ENCODE data around the gene MLIP. TPM values are rescaled to one million over a fixed set of nuclear protein-coding genes. Genes with fewer than 3 reads are reported as not detected.

MLIP gene, protein sequence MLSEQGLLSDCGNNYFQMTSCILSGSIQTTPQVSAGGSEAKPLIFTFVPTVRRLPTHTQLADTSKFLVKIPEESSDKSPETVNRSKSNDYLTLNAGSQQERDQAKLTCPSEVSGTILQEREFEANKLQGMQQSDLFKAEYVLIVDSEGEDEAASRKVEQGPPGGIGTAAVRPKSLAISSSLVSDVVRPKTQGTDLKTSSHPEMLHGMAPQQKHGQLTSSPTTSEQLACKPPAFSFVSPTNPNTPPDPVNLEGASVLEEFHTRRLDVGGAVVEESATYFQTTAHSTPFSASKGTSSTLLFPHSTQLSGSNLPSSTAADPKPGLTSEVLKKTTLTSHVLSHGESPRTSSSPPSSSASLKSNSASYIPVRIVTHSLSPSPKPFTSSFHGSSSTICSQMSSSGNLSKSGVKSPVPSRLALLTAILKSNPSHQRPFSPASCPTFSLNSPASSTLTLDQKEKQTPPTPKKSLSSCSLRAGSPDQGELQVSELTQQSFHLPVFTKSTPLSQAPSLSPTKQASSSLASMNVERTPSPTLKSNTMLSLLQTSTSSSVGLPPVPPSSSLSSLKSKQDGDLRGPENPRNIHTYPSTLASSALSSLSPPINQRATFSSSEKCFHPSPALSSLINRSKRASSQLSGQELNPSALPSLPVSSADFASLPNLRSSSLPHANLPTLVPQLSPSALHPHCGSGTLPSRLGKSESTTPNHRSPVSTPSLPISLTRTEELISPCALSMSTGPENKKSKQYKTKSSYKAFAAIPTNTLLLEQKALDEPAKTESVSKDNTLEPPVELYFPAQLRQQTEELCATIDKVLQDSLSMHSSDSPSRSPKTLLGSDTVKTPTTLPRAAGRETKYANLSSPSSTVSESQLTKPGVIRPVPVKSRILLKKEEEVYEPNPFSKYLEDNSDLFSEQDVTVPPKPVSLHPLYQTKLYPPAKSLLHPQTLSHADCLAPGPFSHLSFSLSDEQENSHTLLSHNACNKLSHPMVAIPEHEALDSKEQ
- total RNA-seq, result 1 to 10 TPM in 1 of 3 donors, under 1 TPM in 1, not detected in 1; 0.44 to 4.5 TPM

DNA sequence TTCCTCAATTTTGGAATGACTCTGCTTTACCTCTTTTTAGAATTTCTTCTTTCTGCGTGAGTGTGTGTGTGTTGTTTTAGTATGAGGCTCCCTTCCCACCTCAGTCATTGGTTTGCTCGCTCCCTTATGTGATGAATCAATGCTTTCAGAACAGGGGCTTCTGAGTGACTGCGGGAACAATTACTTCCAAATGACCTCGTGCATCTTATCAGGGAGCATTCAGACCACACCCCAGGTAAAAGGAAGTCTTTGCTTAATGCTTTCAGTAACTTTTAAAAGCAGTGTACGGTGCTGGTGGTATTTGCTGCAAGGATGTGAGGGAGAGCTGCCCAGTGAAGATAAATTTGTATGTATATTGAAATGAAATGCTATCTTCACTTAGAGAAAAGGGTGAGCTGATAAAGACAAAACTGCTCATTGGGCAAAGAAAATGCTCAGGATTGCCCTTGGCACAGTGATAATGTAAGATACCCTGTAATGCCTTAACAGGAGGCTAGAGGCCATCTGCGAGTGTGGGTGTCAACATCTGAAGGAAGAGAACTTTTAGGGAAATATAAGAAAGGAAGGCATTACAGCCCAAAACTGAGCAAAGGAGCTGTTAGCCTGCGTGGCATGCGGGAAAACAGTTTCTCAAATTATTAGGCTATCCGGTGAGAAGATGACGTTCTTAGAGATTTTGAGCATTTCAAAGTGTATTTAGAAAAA is at the start of gene MLIP:
MLIP (plus strand) TSS at position 103 of the 705 bp plus-strand sequence; CDS start at position 140, 37 bp downstream.
- Histone ChIP-seq H3K9me3 (no peaks in the 10 kb centered on the region), H3K36me3 (no peaks in the 10 kb centered on the region), H3K27ac (no peak within 1 kb of the TSS), H3K27me3 (no peaks in the 10 kb centered on the region), H3K4me1 (no peaks in the 10 kb centered on the region), H3K4me3 (no peak within 1 kb of the TSS)
- TF ChIP-seq POLR2A (IDR thresholded peaks at IDR 0.05) (no peak), POLR2AphosphoS5 (IDR thresholded peaks at IDR 0.05) (no peak), CTCF (IDR thresholded peaks at IDR 0.05) (no peak)
- intact Hi-C loops (cut with DNase I; ENCODE audit: low total_unique reads), result no loop called here
- DNase-seq (ENCODE audit: low spot score in 2 of 2), result no peak

- H3K9me3 ChIP-seq, result no peaks in the 10 kb centered on the region
- H3K36me3 ChIP-seq, result no peaks in the 10 kb centered on the region
- no peak for DNase-seq (ENCODE audit: low spot score in 2 of 2)
- H3K27me3 ChIP-seq, result no peaks in the 10 kb centered on the region
- no peak overlapping the region for H3K27ac ChIP-seq
- intact Hi-C loops (cut with DNase I; ENCODE audit: low total_unique reads), result no loop called here
- TF ChIP-seq POLR2A (IDR thresholded peaks at IDR 0.05), result no peak
- TF ChIP-seq CTCF (IDR thresholded peaks at IDR 0.05), result no peak
- no peak for TF ChIP-seq POLR2AphosphoS5 (IDR thresholded peaks at IDR 0.05)
- H3K4me3 ChIP-seq, result no peak overlapping the region
- H3K4me1 ChIP-seq, result no peaks in the 10 kb centered on the region
Observed at GRCh38 chr6:54063228-54063539, 48.1 kb upstream of the MLIP start.

GRCh38 chr6:54068694-54069093 is 42.5 kb upstream of the MLIP start:
- Histone ChIP-seq H3K36me3 (no peaks in the 10 kb centered on the region), H3K4me3 (no peak overlapping the region), H3K4me1 (no peaks in the 10 kb centered on the region), H3K27ac (no peak overlapping the region), H3K27me3 (no peaks in the 10 kb centered on the region), H3K9me3 (no peaks in the 10 kb centered on the region)
- no peak for TF ChIP-seq CTCF (IDR thresholded peaks at IDR 0.05)
- no peak for TF ChIP-seq POLR2AphosphoS5 (IDR thresholded peaks at IDR 0.05)
- TF ChIP-seq POLR2A (IDR thresholded peaks at IDR 0.05), result no peak
- intact Hi-C loops (cut with DNase I; ENCODE audit: low total_unique reads), result no loop called here
- no peak for DNase-seq (ENCODE audit: low spot score in 2 of 2)

GRCh38 chr6:54070025-54070424 is 41.2 kb upstream of the MLIP start:
- no peak overlapping the region for H3K27ac ChIP-seq
- intact Hi-C loops (cut with DNase I; ENCODE audit: low total_unique reads), result no loop called here

More at GRCh38 chr6:54070025-54070424, 41.2 kb upstream of the MLIP start:
- Histone ChIP-seq H3K36me3 (no peaks in the 10 kb centered on the region), H3K27me3 (no peaks in the 10 kb centered on the region), H3K9me3 (no peaks in the 10 kb centered on the region), H3K4me1 (no peaks in the 10 kb centered on the region), H3K4me3 (peak overlapping the region in 1 of 3 donors; percentile 21)
- TF ChIP-seq CTCF (IDR thresholded peaks at IDR 0.05), result no peak
- TF ChIP-seq POLR2AphosphoS5 (IDR thresholded peaks at IDR 0.05), result no peak
- TF ChIP-seq POLR2A (IDR thresholded peaks at IDR 0.05), result no peak
- no peak for DNase-seq (ENCODE audit: low spot score in 2 of 2)

All from breast epithelium (tissue), 4 donors.